NOMO-1 (cell line): ENCODE measurements around the gene PAPLN.

Experiments used
- DNase-seq, 2 experiments: peaks; one replicate each; lab custom pipeline; 2025; ENCODE audit not compliant: unreplicated experiment in 2 of 2; lab: John Stamatoyannopoulos, UW

PAPLN gene

GRCh38 chr14:73260574-73260973 lies 23.3 kb downstream of the PAPLN start:
- no peak for DNase-seq

- no peak for DNase-seq
Measured at GRCh38 chr14:73261075-73261474, 23.8 kb downstream of the PAPLN start.

- DNase-seq = no peak
Measured at GRCh38 chr14:73261520-73262426, 24.5 kb downstream of the PAPLN start.

- DNase-seq = no peak
Measured at GRCh38 chr14:73262427-73263183, 25.3 kb downstream of the PAPLN start.

GRCh38 chr14:73263606-73264005 lies 26.3 kb downstream of the PAPLN start:
- DNase-seq = no peak

GRCh38 chr14:73264080-73264884 lies 27.0 kb downstream of the PAPLN start:
- no peak for DNase-seq

GRCh38 chr14:73264885-73265720 lies 27.8 kb downstream of the PAPLN start:
- DNase-seq = no peak

- no peak for DNase-seq
Measured at GRCh38 chr14:73265721-73266046, 28.4 kb downstream of the PAPLN start.

- no peak for DNase-seq
Measured at GRCh38 chr14:73266317-73266716, 29.0 kb downstream of the PAPLN start.

GRCh38 chr14:73267474-73267873 lies 30.2 kb downstream of the PAPLN start:
- DNase-seq = no peak

GRCh38 chr14:73269729-73270531 lies 32.6 kb downstream of the PAPLN start:
- no peak for DNase-seq

- no peak for DNase-seq
Measured at GRCh38 chr14:73272393-73272792, 35.1 kb downstream of the PAPLN start.

GRCh38 chr14:73273799-73274198 lies 36.5 kb downstream of the PAPLN start:
- no peak for DNase-seq

- no peak for DNase-seq
Measured at GRCh38 chr14:73276836-73277235, 39.5 kb downstream of the PAPLN start.

- DNase-seq = no peak
Measured at GRCh38 chr14:73277376-73277775, 40.1 kb downstream of the PAPLN start.

- no peak for DNase-seq
Measured at GRCh38 chr14:73280903-73281302, 43.6 kb downstream of the PAPLN start.

GRCh38 chr14:73283608-73284379 lies 46.5 kb downstream of the PAPLN start:
- DNase-seq = no peak

GRCh38 chr14:73285979-73286378 lies 48.7 kb downstream of the PAPLN start:
- no peak for DNase-seq

GRCh38 chr14:73286598-73286997 lies 49.3 kb downstream of the PAPLN start:
- DNase-seq = no peak
